Upper lobe of right lung (tissue), 1 donor: ENCODE data around the gene ZNF366. TPM values are rescaled to one million over a fixed set of nuclear protein-coding genes. Genes with fewer than 3 reads are reported as not detected.

ENCODE experiments used
- ATAC-seq: fragments of 200-7000 bp; cut with Tn5 transposase; one replicate; pipeline ENCODE4 v1.9.1; 2020; ENCODE audit warnings: mild to moderate bottlenecking, moderate library complexity
- DNase-seq: peaks from one replicate; pipeline ENCODE4 v3.0.0-alpha.2; 2020
- H3K27ac ChIP-seq: fragments of 200-600 bp; one replicate; pipeline ENCODE4 v1.8.0; 2022
- H3K27me3 ChIP-seq: fragments of 200-600 bp; one replicate; pipeline ENCODE4 v1.8.0; 2022; ENCODE audit warnings: mild to moderate bottlenecking
- H3K36me3 ChIP-seq: fragments of 200-600 bp; one replicate; pipeline ENCODE4 v1.8.0; 2022
- H3K4me1 ChIP-seq: fragments of 200-600 bp; one replicate; pipeline ENCODE4 v1.8.0; 2022
- H3K4me3 ChIP-seq: fragments of 200-600 bp; one replicate; pipeline ENCODE4 v1.8.0; 2022; ENCODE audit warnings: mild to moderate bottlenecking
- H3K9me3 ChIP-seq: fragments of 200-600 bp; one replicate; pipeline ENCODE4 v1.8.0; 2022
- CTCF ChIP-seq: fragments of 200-600 bp; IDR thresholded peaks from one replicate; pipeline ENCODE4 v1.8.0; 2022; ENCODE audit warnings: antibody characterized with exemption
- intact Hi-C: fragments of 100-400 bp; cut with DNase I; formaldehyde crosslinking; loops from one replicate; pipeline ENCODE4 v1.11.0; 2022
- total RNA-seq: library from RNA; stranded (reverse); fragmentation: NEBNext Ultra II Directional; extraction: Animal tissue kit (Norgen Biotek cat#: 25700); gene quantifications from one replicate; pipeline ENCODE4 v1.2.1, GENCODE V29; 2021
- donor health status: DM: no; HTN: yes; CAD: no; lungs with severe emphysema.

ZNF366 gene
- total RNA-seq, 1 donor from 2014 or later = 12.2 TPM

DNA sequence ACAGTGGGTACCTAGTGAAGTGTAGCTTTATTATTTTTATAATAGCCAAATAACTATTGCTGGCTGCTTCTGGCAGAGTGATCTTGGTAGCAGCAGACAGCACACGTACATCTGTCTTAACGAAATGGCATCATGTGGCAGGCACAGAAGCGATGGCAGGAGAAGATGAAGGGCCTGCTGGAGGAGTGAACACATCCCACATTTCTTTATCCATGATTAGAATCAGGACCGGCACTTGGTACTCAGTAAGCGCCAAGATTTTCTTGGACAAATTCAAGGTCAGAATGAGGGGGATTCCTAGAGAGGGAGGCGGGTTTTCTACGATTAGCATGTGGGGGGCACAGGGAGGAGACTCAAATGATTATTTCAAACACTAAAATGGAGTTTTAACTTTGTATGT lies 23.0 kb upstream of the ZNF366 start:
- no peak for TF ChIP-seq CTCF
- Histone ChIP-seq H3K27me3 (no peaks in the 10 kb centered on the region), H3K9me3 (no peaks in the 10 kb centered on the region), H3K27ac (no peak overlapping the region), H3K4me1 (no peaks in the 10 kb centered on the region), H3K4me3 (no peak overlapping the region), H3K36me3 (no peaks in the 10 kb centered on the region)
- DNase-seq (no peak), ATAC-seq (no peak)
- intact Hi-C loops = no loop called here

GRCh38 chr5:72529383-72529782 lies 22.2 kb upstream of the ZNF366 start:
- intact Hi-C loops = loop anchor here (10.0 kb wide), 1 partner anchor 165 kb away; no protein-coding TSS in a partner anchor
- Histone ChIP-seq H3K4me1 (no peaks in the 10 kb centered on the region), H3K27ac (no peak overlapping the region), H3K27me3 (no peaks in the 10 kb centered on the region), H3K4me3 (no peak overlapping the region), H3K36me3 (no peaks in the 10 kb centered on the region), H3K9me3 (no peaks in the 10 kb centered on the region)
- no peak for TF ChIP-seq CTCF
- ATAC-seq = no peak
- no peak for DNase-seq

GRCh38 chr5:72525816-72526215 lies 18.6 kb upstream of the ZNF366 start:
- Histone ChIP-seq H3K27ac (no peak overlapping the region), H3K27me3 (no peaks in the 10 kb centered on the region), H3K9me3 (no peaks in the 10 kb centered on the region), H3K36me3 (no peaks in the 10 kb centered on the region), H3K4me1 (no peaks in the 10 kb centered on the region), H3K4me3 (no peak overlapping the region)
- no peak for TF ChIP-seq CTCF
- DNase-seq (no peak), ATAC-seq (peak; percentile 86)
- intact Hi-C loops = loop anchor here (10.0 kb wide), 1 partner anchor 161 kb away; no protein-coding TSS in a partner anchor

DNA sequence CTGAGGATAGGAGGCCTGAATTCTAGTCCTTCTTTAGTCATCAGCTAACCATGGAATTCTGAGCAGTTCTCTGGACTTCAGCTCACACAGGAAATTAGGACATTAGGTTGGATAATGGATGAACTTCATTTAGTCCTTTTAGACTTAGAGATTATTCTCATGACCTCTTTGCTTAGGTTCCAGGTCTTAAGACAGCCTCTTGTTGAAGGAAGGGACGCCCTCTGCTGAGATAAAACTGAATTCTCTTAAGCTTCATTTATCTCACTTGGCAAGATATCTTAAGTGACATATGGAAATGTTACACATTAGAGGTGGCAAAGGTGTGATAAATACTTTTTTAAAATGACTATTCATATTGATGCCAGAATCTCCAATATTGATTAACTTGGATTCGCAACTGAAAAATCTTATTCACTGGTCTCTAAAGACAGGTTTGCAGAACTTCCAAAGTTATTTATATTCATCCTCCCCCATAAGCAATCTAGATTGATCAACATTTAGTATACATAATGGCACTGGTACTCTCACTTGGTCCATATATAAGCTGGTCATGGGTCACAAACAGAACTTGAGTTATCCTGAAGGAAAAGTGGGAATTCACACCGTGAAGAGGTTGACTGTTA lies 16.9 kb upstream of the ZNF366 start:
- peak; percentile 60 for TF ChIP-seq CTCF
- intact Hi-C loops = loop anchor here (10.0 kb wide), 1 partner anchor 159 kb away; no protein-coding TSS in a partner anchor

GRCh38 chr5:72522607-72523006 lies 15.4 kb upstream of the ZNF366 start:
- intact Hi-C loops = loop anchor here (10.0 kb wide), 1 partner anchor 158 kb away; no protein-coding TSS in a partner anchor
- TF ChIP-seq CTCF = no peak
- H3K27ac ChIP-seq = no peak overlapping the region
- no peaks in the 10 kb centered on the region for H3K9me3 ChIP-seq
- no peak for DNase-seq
- no peaks in the 10 kb centered on the region for H3K27me3 ChIP-seq
- peaks cover 11% of the 10 kb centered on the region for H3K4me1 ChIP-seq
- H3K36me3 ChIP-seq = no peaks in the 10 kb centered on the region
- ATAC-seq = no peak
- no peak overlapping the region for H3K4me3 ChIP-seq

More for the DNA sequence above, 16.9 kb upstream of the ZNF366 start:
- H3K4me3 ChIP-seq = no peak overlapping the region
- H3K27ac ChIP-seq = no peak overlapping the region
- H3K4me1 ChIP-seq = no peaks in the 10 kb centered on the region
- H3K9me3 ChIP-seq = no peaks in the 10 kb centered on the region
- DNase-seq = no peak
- no peaks in the 10 kb centered on the region for H3K36me3 ChIP-seq
- peak; percentile 83 for ATAC-seq
- no peaks in the 10 kb centered on the region for H3K27me3 ChIP-seq

DNA sequence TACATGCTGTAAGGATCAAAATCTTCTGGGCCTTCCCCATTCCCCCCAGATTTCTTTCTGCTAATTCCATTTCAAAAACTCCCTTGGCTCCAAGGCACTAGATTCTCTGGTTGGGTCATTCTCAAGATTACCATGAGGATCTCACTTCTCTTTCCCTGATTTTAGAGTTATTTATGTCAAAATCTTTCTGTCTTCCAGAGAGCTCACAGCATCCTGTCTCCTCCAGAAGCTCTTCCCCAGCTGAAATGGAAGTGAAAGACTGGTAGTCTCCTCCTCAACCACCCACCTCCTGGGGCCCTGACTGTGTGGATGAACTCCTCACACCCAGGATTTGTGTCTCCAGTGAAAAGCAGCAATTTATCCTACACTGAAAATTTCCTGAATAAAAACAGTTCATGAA lies 11.9 kb upstream of the ZNF366 start:
- intact Hi-C loops = no loop called here
- Histone ChIP-seq H3K4me3 (no peak overlapping the region), H3K27ac (no peak overlapping the region), H3K9me3 (no peaks in the 10 kb centered on the region), H3K36me3 (no peaks in the 10 kb centered on the region), H3K4me1 (peaks cover 12% of the 10 kb centered on the region), H3K27me3 (no peaks in the 10 kb centered on the region)
- no peak for TF ChIP-seq CTCF
- DNase-seq (no peak), ATAC-seq (no peak)
